ENCODE measurements around the gene STK16.
A peak's percentile ranks its signal among the peaks of the same experiment; 100 is the strongest.
"Not testable (repeated sequence)": the region's sequence is repeated elsewhere in the genome, so short reads cannot be mapped to it uniquely, and the experiment has no call there.

The STK16 gene

GRCh38 chr2:219272356-219272755 is 27.1 kb downstream of the STK16 start:
- DNase-seq = no peak

GRCh38 chr2:219272995-219273394 is 27.7 kb downstream of the STK16 start:
- no peak for DNase-seq

GRCh38 chr2:219273937-219274336 is 28.7 kb downstream of the STK16 start:
- no peak for DNase-seq

- DNase-seq = no peak
Measured at GRCh38 chr2:219274361-219274921, 29.2 kb downstream of the STK16 start.

- peak; percentile 72 for DNase-seq
Measured at GRCh38 chr2:219277703-219278654, 32.7 kb downstream of the STK16 start.

GRCh38 chr2:219278655-219279150 is 33.4 kb downstream of the STK16 start:
- no peak for DNase-seq

- DNase-seq = peak; percentile 98
Measured at GRCh38 chr2:219279151-219279915, 34.1 kb downstream of the STK16 start, which contains the start of gene DNAJB2. TSS of gene DNAJB2 (plus strand) at chr2:219279366. CDS start at chr2:219279834, 468 bp downstream.

- no peak for DNase-seq
Measured at GRCh38 chr2:219279916-219280516, 34.7 kb downstream of the STK16 start.

- no peak for DNase-seq
Measured at GRCh38 chr2:219280651-219281050, 35.4 kb downstream of the STK16 start.

GRCh38 chr2:219281588-219281987 is 36.3 kb downstream of the STK16 start:
- DNase-seq = no peak

- no peak for DNase-seq
Measured at GRCh38 chr2:219282375-219282774, 37.1 kb downstream of the STK16 start.

- no peak for DNase-seq
Measured at GRCh38 chr2:219282943-219283581, 37.8 kb downstream of the STK16 start.

GRCh38 chr2:219284501-219285372 is 39.5 kb downstream of the STK16 start:
- no peak for DNase-seq

GRCh38 chr2:219285373-219285735 is 40.1 kb downstream of the STK16 start:
- DNase-seq = no peak

- DNase-seq = no peak
Measured at GRCh38 chr2:219285894-219286425, 40.7 kb downstream of the STK16 start.

- no peak for DNase-seq
Measured at GRCh38 chr2:219286436-219287115, 41.3 kb downstream of the STK16 start.

- not testable (repeated sequence) for DNase-seq
Measured at GRCh38 chr2:219287116-219287440, 41.8 kb downstream of the STK16 start.

- no peak for DNase-seq
Measured at GRCh38 chr2:219287580-219288265, 42.4 kb downstream of the STK16 start.

- no peak for DNase-seq
Measured at GRCh38 chr2:219289195-219289536, 43.9 kb downstream of the STK16 start.
